SK-N-SH treated with all-trans-retinoic acid at 6 μM for 48 hours (cell line): ENCODE data around the gene TGFBI.

Experiments used
- ARNTL ChIP-seq: fragments of 450-650 bp; formaldehyde crosslinking; IDR thresholded peaks from 2 replicates; pipeline ENCODE4 v1.5.0; 2020; ENCODE audit warnings: low read depth, mild to moderate bottlenecking, moderate library complexity, borderline replicate concordance
- CSRNP3 ChIP-seq: fragments of 250-450 bp; sonication (Bioruptor Pico); IDR thresholded peaks from 2 replicates; pipeline ENCODE4 v1.5.1; 2021; ENCODE audit warnings: mild to moderate bottlenecking, moderate library complexity
- ESRRG ChIP-seq: fragments of 250-450 bp; sonication (Bioruptor Pico); IDR thresholded peaks from 2 replicates; pipeline ENCODE4 v1.6.1; 2021; ENCODE audit warnings: mild to moderate bottlenecking
- ISL1 ChIP-seq: fragments of 250-450 bp; sonication (Bioruptor Pico); IDR thresholded peaks from 2 replicates; pipeline ENCODE4 v2.1.2; 2022; ENCODE audit warnings: mild to moderate bottlenecking, moderate library complexity
- PATZ1 ChIP-seq: fragments of 250-450 bp; sonication (Bioruptor Pico); IDR thresholded peaks from 2 replicates; pipeline ENCODE4 v1.8.0; 2020; ENCODE audit warnings: mild to moderate bottlenecking, moderate library complexity, borderline replicate concordance
- RARB ChIP-seq: fragments of 250-450 bp; sonication (Bioruptor Pico); IDR thresholded peaks from 2 replicates; pipeline ENCODE4 v1.8.0; 2021; ENCODE audit warnings: mild to moderate bottlenecking, moderate library complexity
- TCF4 ChIP-seq: fragments of 250-450 bp; sonication (Bioruptor Pico); IDR thresholded peaks from 2 replicates; pipeline ENCODE4 v1.8.0; 2021; ENCODE audit warnings: mild to moderate bottlenecking, moderate library complexity, borderline replicate concordance

GRCh38 chr5:135979510-135979909 lies 49.3 kb upstream of the TGFBI start:
- no peak for TF ChIP-seq PATZ1 (CRISPR knock-in tag)
- TF ChIP-seq CSRNP3 (CRISPR knock-in tag): no peak
- TF ChIP-seq ARNTL (CRISPR knock-in tag): no peak
- TF ChIP-seq RARB: no peak
- TF ChIP-seq ESRRG (CRISPR knock-in tag): no peak
- TF ChIP-seq ISL1 (CRISPR knock-in tag): no peak
- no peak for TF ChIP-seq TCF4
